ENCODE data around the gene RNF187.

The RNF187 gene

DNA sequence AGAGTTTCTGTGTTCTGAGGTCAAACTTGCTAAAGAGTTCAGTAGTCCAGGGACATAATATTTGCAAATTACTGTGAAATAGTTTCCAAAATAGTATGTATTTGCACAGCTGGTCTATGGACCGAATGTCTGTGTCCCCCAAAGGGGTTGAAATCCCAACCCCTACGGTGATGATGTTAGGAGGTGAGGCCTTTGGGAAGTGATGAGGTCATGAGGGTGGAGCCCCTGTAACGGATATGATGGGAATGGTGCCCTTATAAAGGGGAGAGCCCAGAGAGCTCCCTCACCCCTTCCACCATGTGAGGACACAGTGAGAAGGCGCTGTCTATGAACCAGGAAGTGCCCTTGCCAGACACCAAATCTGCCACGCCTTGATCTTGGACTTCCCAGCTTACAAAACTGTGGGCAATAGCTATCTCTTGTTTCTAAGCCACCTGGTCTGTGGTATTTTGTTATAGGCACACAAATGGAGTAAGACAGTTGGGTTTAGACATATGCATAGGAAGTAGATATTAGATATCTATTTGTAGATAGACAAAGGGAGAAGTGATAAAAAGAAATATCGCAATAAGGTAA, 21.7 kb downstream of the RNF187 start:
- H3K36me3 ChIP-seq (ENCODE audit: low read depth) = no peaks in the 10 kb centered on the region
- no peak overlapping the region for H3K4me3 ChIP-seq (ENCODE audit: severe bottlenecking)
- no peaks in the 10 kb centered on the region for H3K9me3 ChIP-seq (ENCODE audit: severe bottlenecking)
- no peak for ATAC-seq (ENCODE audit: low read depth)
- TF ChIP-seq, protein P1, sequence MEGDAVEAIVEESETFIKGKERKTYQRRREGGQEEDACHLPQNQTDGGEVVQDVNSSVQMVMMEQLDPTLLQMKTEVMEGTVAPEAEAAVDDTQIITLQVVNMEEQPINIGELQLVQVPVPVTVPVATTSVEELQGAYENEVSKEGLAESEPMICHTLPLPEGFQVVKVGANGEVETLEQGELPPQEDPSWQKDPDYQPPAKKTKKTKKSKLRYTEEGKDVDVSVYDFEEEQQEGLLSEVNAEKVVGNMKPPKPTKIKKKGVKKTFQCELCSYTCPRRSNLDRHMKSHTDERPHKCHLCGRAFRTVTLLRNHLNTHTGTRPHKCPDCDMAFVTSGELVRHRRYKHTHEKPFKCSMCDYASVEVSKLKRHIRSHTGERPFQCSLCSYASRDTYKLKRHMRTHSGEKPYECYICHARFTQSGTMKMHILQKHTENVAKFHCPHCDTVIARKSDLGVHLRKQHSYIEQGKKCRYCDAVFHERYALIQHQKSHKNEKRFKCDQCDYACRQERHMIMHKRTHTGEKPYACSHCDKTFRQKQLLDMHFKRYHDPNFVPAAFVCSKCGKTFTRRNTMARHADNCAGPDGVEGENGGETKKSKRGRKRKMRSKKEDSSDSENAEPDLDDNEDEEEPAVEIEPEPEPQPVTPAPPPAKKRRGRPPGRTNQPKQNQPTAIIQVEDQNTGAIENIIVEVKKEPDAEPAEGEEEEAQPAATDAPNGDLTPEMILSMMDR (IDR thresholded peaks at IDR 0.05; ENCODE audit: poor library complexity, severe bottlenecking) = no peak
- DNase-seq (ENCODE audit: low spot score) = no peak
- H3K27me3 ChIP-seq (ENCODE audit: insufficient read depth, poor library complexity, severe bottlenecking) = no peaks in the 10 kb centered on the region
- no peaks in the 10 kb centered on the region for H3K4me1 ChIP-seq (ENCODE audit: insufficient read depth, poor library complexity, severe bottlenecking)
- no peak overlapping the region for H3K27ac ChIP-seq (ENCODE audit: poor library complexity, severe bottlenecking)

DNA sequence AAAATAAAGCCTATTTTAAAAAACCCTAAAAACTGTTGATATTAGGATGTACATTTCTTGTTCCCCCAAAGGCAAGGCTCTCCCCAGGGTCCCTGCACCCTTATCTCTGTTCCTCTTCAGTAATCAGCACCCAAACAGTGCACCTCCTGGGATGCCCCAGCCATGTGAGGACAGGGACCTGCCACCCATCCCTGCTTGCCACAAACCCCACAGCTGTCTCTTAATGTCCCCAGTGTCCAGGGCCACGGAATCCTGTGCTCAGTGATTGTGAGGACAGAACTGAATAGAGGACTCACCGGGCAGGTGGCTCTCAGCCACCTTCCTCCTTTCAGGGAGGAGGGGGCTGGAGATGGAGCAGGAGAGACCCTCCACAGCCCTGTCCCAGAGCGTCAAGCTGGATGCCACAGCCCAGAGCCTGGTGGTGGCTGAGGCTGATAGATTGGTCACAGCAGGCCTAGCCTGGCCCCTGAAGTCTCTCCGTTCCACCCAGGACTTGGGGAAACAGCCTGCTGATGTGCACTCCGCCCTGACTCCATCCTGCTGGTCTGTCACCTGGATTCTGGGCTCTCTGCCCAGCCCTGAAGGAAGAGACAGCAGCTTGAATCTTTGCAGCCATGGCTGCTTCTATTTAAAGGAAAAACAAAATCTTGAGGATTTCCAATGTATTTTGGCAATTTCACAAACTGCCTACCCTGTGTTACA, 23.1 kb downstream of the RNF187 start:
- TF ChIP-seq, protein P1 (IDR thresholded peaks at IDR 0.05; ENCODE audit: poor library complexity, severe bottlenecking) = no peak
- no peaks in the 10 kb centered on the region for H3K36me3 ChIP-seq (ENCODE audit: low read depth)
- H3K27me3 ChIP-seq (ENCODE audit: insufficient read depth, poor library complexity, severe bottlenecking) = no peaks in the 10 kb centered on the region
- H3K9me3 ChIP-seq (ENCODE audit: severe bottlenecking) = no peaks in the 10 kb centered on the region
- no peaks in the 10 kb centered on the region for H3K4me1 ChIP-seq (ENCODE audit: insufficient read depth, poor library complexity, severe bottlenecking)
- no peak overlapping the region for H3K27ac ChIP-seq (ENCODE audit: poor library complexity, severe bottlenecking)
- ATAC-seq (ENCODE audit: low read depth) = no peak
- no peak overlapping the region for H3K4me3 ChIP-seq (ENCODE audit: severe bottlenecking)
- DNase-seq (ENCODE audit: low spot score) = no peak

DNA sequence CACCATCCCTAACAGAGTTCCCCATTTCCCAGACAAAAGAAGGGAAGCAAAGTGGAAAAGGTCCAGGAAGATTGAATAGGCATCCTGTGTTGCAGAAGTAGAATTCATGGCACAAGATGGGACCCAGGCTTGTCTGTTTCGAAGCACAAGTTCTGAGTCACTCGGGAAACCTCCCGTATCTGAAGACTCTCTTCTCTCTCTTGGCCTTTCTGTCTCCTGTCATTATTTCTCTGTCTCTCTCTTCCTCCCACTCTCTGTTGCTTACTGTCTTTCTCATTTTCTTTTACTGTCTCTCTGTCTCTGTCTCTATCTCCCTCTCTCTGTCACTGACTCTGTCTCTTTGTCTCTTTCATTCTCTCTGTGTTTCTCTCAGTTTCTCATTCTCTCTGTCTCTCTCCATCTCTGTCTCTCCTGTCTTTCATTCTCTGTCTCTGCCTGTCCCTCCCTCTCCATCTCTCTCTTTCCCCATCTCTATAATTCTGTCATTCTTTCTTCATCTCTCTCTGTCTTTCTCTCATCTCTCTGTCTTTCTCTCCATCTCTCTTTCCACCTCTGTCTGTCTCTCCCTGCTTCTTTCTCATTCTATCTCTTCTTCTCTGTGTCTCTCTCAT, 23.7 kb downstream of the RNF187 start:
- TF ChIP-seq, protein P1 (IDR thresholded peaks at IDR 0.05; ENCODE audit: poor library complexity, severe bottlenecking) = no peak
- no peak for ATAC-seq (ENCODE audit: low read depth)
- DNase-seq (ENCODE audit: low spot score) = no peak
- H3K36me3 ChIP-seq (ENCODE audit: low read depth) = no peaks in the 10 kb centered on the region
- H3K27ac ChIP-seq (ENCODE audit: poor library complexity, severe bottlenecking) = no peak overlapping the region
- no peaks in the 10 kb centered on the region for H3K4me1 ChIP-seq (ENCODE audit: insufficient read depth, poor library complexity, severe bottlenecking)
- H3K4me3 ChIP-seq (ENCODE audit: severe bottlenecking) = no peak overlapping the region
- H3K27me3 ChIP-seq (ENCODE audit: insufficient read depth, poor library complexity, severe bottlenecking) = no peaks in the 10 kb centered on the region
- no peaks in the 10 kb centered on the region for H3K9me3 ChIP-seq (ENCODE audit: severe bottlenecking)

DNA sequence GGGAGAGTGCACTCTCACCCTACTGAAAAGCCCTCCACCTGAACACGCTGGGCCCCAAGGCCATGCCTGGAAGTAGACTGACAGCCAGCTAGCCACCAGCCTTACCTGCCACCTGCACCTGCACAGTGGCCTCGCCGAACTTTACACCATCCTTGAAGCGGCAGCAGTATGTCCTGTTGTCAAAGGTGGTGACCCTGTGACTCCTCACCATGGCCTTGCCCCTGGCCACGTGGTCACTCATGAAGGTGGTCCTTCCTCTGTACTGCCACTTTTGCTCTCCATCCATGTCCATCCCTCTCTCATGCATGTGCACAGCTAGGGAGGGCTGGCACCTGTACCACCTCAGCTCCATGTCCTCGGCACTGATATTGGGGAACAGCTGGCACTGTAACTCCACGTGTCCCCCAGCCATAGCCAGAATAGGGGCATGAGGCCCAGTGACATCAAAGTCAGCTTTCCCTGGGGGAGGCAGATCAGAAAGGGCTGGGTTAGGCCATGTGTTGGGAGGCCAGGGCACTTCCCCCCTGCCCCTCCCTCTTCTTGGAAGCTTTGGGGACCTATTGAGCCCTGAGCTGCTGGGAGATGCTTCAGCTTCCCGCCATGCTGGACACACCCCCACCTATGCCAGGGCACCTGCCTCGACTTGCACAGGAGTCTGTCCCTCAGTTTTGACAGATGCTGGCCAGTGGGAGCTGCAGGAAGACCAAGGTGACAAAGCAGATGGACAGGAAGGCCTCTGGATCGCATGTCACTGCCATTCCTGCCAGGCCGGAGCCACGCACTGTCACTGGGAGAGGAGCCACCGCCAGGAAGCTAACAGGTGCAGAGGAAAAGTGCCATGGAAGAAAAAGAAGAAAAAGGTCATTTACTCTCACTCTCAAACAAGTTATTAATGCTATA, 24.6 kb downstream of the RNF187 start:
- H3K27ac ChIP-seq (ENCODE audit: poor library complexity, severe bottlenecking) = no peak overlapping the region
- no peaks in the 10 kb centered on the region for H3K27me3 ChIP-seq (ENCODE audit: insufficient read depth, poor library complexity, severe bottlenecking)
- H3K4me3 ChIP-seq (ENCODE audit: severe bottlenecking) = no peak overlapping the region
- no peaks in the 10 kb centered on the region for H3K36me3 ChIP-seq (ENCODE audit: low read depth)
- no peak for DNase-seq (ENCODE audit: low spot score)
- TF ChIP-seq, protein P1 (IDR thresholded peaks at IDR 0.05; ENCODE audit: poor library complexity, severe bottlenecking) = no peak
- ATAC-seq (ENCODE audit: low read depth) = no peak
- no peaks in the 10 kb centered on the region for H3K4me1 ChIP-seq (ENCODE audit: insufficient read depth, poor library complexity, severe bottlenecking)
- H3K9me3 ChIP-seq (ENCODE audit: severe bottlenecking) = no peaks in the 10 kb centered on the region
